Skeletal muscle tissue (tissue), 4 donors: ENCODE data around the gene VPS8. TPM values are rescaled to one million over a fixed set of nuclear protein-coding genes. Genes with fewer than 3 reads are reported as not detected.

Source experiments
- H3K27ac ChIP-seq: one replicate; pipeline ENCODE4 v1.7.0; 2013; ENCODE audit warnings: mild to moderate bottlenecking, low read depth, low read length, inconsistent platforms
- H3K27me3 ChIP-seq, 3 donors: one replicate each; pipeline ENCODE4 v1.7.0; 2013; ENCODE audit warnings: low read length in 3 of 3; ENCODE audit not compliant: control insufficient read depth in 3 of 3, insufficient read depth in 3 of 3
- H3K36me3 ChIP-seq, 3 donors: one replicate each; pipeline ENCODE4 v1.7.0; 2013; ENCODE audit warnings: low read length in 3 of 3; ENCODE audit not compliant: control insufficient read depth in 3 of 3, insufficient read depth in 3 of 3
- H3K4me1 ChIP-seq, 3 donors: one replicate each; pipeline ENCODE4 v1.7.0; 2013; ENCODE audit warnings: low read length in 3 of 3, mild to moderate bottlenecking in 3 of 3; ENCODE audit not compliant: control insufficient read depth in 3 of 3, insufficient read depth in 3 of 3
- H3K4me3 ChIP-seq, 3 donors: one replicate each; pipeline ENCODE4 v1.7.0; 2013; ENCODE audit warnings: low read length in 3 of 3
- H3K9ac ChIP-seq, 3 donors: one replicate each; pipeline ENCODE4 v1.7.0; 2013; ENCODE audit warnings: low read length in 3 of 3, mild to moderate bottlenecking in 3 of 3, moderate library complexity in 2 of 3, low read depth in 1 of 3
- H3K9me3 ChIP-seq, 3 donors: one replicate each; pipeline ENCODE4 v1.7.0; 2013; ENCODE audit warnings: low read length in 3 of 3; ENCODE audit not compliant: control insufficient read depth in 3 of 3
- total RNA-seq: library from RNA; depleted of rRNA; stranded (reverse); fragments of >200 nt; gene quantifications from one replicate; pipeline ENCODE4 v1.2.3, GENCODE V29; 2014
- donor health status: Osteomylitis.

VPS8 gene
- total RNA-seq, 1 donor from 2014 or later, result 316 TPM

- Histone ChIP-seq H3K9me3 (no peaks in the 10 kb centered on the region), H3K9ac (no peak overlapping the region), H3K27ac (no peak overlapping the region), H3K4me1 (no peaks in the 10 kb centered on the region), H3K27me3 (peaks cover 0 to 2% (median 0%) of the 10 kb centered on the region in 3 donors), H3K36me3 (no peaks in the 10 kb centered on the region), H3K4me3 (no peak overlapping the region)
Observed at GRCh38 chr3:184796954-184797353, 15.0 kb upstream of the VPS8 start.

GRCh38 chr3:184798120-184798519 is 13.8 kb upstream of the VPS8 start:
- no peak overlapping the region for H3K9ac ChIP-seq
- no peaks in the 10 kb centered on the region for H3K36me3 ChIP-seq
- no peaks in the 10 kb centered on the region for H3K9me3 ChIP-seq
- H3K4me1 ChIP-seq, result no peaks in the 10 kb centered on the region
- no peak overlapping the region for H3K27ac ChIP-seq
- peaks cover 0 to 2% (median 0%) of the 10 kb centered on the region in 3 donors for H3K27me3 ChIP-seq
- H3K4me3 ChIP-seq, result no peak overlapping the region

- Histone ChIP-seq H3K27ac (no peak overlapping the region), H3K4me1 (peaks cover 0 to 3% (median under 1%) of the 10 kb centered on the region in 3 donors)
Observed at GRCh38 chr3:184800349-184800930, 11.5 kb upstream of the VPS8 start.

GRCh38 chr3:184801241-184801785 is 10.7 kb upstream of the VPS8 start:
- peaks cover 4 to 12% (median 9%) of the 10 kb centered on the region in 3 donors for H3K4me1 ChIP-seq
- H3K9me3 ChIP-seq, result no peaks in the 10 kb centered on the region
- H3K27me3 ChIP-seq, result peaks cover 0 to 2% (median 0%) of the 10 kb centered on the region in 3 donors
- no peak overlapping the region for H3K9ac ChIP-seq
- H3K27ac ChIP-seq, result no peak overlapping the region
- no peaks in the 10 kb centered on the region for H3K36me3 ChIP-seq
- no peak overlapping the region for H3K4me3 ChIP-seq

More at GRCh38 chr3:184800349-184800930, 11.5 kb upstream of the VPS8 start:
- no peaks in the 10 kb centered on the region for H3K9me3 ChIP-seq
- peaks cover 0 to 2% (median 0%) of the 10 kb centered on the region in 3 donors for H3K27me3 ChIP-seq
- no peaks in the 10 kb centered on the region for H3K36me3 ChIP-seq
- no peak overlapping the region for H3K9ac ChIP-seq
- no peak overlapping the region for H3K4me3 ChIP-seq

GRCh38 chr3:184802150-184802549 is 9.8 kb upstream of the VPS8 start:
- Histone ChIP-seq H3K9me3 (no peaks in the 10 kb centered on the region), H3K27ac (no peak overlapping the region), H3K27me3 (no peaks in the 10 kb centered on the region), H3K36me3 (no peaks in the 10 kb centered on the region), H3K9ac (no peak overlapping the region), H3K4me3 (no peak overlapping the region), H3K4me1 (peaks cover 5 to 17% (median 13%) of the 10 kb centered on the region in 3 donors)

GRCh38 chr3:184804801-184805200 is 7.2 kb upstream of the VPS8 start:
- no peak overlapping the region for H3K4me3 ChIP-seq
- peak overlapping the region; percentile 8 for H3K27ac ChIP-seq
- peaks cover 5 to 22% (median 13%) of the 10 kb centered on the region in 3 donors for H3K4me1 ChIP-seq
- H3K27me3 ChIP-seq, result no peaks in the 10 kb centered on the region
- H3K9ac ChIP-seq, result no peak overlapping the region
- H3K36me3 ChIP-seq, result no peaks in the 10 kb centered on the region
- H3K9me3 ChIP-seq, result no peaks in the 10 kb centered on the region

GRCh38 chr3:184805351-184806038 is 6.5 kb upstream of the VPS8 start:
- Histone ChIP-seq H3K9ac (no peak overlapping the region), H3K27me3 (no peaks in the 10 kb centered on the region), H3K4me3 (no peak overlapping the region), H3K36me3 (no peaks in the 10 kb centered on the region), H3K27ac (peak overlapping the region; percentile 58), H3K9me3 (no peaks in the 10 kb centered on the region), H3K4me1 (peaks cover 5 to 22% (median 13%) of the 10 kb centered on the region in 3 donors)

GRCh38 chr3:184806567-184807271 is 5.2 kb upstream of the VPS8 start:
- Histone ChIP-seq H3K27me3 (no peaks in the 10 kb centered on the region), H3K27ac (peak overlapping the region; percentile 58), H3K9ac (peak overlapping the region; percentile 28 to 55 (median 37)), H3K9me3 (no peaks in the 10 kb centered on the region), H3K4me1 (peaks cover 5 to 23% (median 16%) of the 10 kb centered on the region in 3 donors), H3K4me3 (peak overlapping the region; percentile 38 to 62 (median 54)), H3K36me3 (no peaks in the 10 kb centered on the region)

GRCh38 chr3:184807549-184807948 is 4.4 kb upstream of the VPS8 start:
- Histone ChIP-seq H3K36me3 (no peaks in the 10 kb centered on the region), H3K27ac (no peak overlapping the region), H3K4me1 (peaks cover 5 to 28% (median 18%) of the 10 kb centered on the region in 3 donors), H3K9ac (no peak overlapping the region), H3K27me3 (no peaks in the 10 kb centered on the region), H3K9me3 (no peaks in the 10 kb centered on the region), H3K4me3 (no peak overlapping the region)
